GM19193 (cell line): ENCODE data around the gene APBB2.

Experiments used
- POLR2A ChIP-seq: IDR thresholded peaks from 4 replicates; pipeline ENCODE4 v1.6.1; 2011; ENCODE audit not compliant: insufficient read depth, insufficient read length; ENCODE audit errors: extremely low read depth

Gene APBB2

DNA sequence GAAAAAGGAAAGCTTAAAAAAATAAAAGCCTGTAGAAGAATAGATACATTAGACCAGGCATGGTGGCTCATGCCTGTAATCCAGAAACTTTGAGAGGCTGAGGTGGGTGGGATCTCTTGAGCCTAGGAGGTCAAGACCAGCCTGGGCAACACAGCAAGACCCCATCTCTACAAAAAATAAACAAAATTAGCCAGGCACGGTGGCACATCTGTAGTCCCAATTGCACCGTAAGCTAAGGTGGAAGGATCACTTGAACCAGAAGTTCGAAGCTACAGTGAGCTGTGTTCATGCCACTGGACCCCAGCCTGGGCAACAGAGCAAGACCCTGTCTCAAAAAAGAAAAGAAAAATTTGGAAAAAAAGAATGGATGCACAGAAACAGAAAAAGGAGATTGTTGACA lies 149.4 kb downstream of the APBB2 start:
- TF ChIP-seq POLR2A: no peak

DNA sequence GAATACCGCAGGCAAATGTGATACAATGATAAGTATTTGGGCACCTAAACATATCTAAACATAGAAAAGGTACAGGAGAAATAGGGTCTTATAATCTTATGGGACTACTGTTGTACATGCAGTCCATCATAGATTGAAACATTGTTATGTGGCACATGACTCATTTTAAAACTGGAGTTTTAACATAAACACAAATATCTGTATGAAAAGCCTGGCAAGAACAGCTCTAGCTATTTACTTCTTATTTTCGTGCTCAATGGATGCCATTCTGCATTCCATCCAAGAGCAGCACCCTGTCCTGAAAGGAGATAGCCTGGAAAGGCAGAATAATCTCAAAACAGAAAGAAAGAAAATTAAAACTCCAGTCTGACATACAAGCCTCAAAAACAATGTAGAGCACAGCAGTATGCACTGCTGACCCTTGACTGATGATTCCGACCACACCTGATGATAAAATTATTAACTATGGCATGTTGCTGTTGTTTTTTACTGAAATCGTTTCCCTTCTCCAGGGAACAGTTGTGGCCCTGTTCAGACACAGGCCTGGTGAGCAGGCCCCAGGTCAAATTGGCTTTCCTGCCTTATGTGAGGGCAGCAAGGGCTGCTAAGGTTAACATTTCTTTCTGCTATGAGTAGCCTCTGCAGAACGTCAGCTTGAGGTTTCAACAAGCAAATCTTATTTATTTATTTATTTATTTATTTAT lies 152.7 kb downstream of the APBB2 start:
- TF ChIP-seq POLR2A: no peak

DNA sequence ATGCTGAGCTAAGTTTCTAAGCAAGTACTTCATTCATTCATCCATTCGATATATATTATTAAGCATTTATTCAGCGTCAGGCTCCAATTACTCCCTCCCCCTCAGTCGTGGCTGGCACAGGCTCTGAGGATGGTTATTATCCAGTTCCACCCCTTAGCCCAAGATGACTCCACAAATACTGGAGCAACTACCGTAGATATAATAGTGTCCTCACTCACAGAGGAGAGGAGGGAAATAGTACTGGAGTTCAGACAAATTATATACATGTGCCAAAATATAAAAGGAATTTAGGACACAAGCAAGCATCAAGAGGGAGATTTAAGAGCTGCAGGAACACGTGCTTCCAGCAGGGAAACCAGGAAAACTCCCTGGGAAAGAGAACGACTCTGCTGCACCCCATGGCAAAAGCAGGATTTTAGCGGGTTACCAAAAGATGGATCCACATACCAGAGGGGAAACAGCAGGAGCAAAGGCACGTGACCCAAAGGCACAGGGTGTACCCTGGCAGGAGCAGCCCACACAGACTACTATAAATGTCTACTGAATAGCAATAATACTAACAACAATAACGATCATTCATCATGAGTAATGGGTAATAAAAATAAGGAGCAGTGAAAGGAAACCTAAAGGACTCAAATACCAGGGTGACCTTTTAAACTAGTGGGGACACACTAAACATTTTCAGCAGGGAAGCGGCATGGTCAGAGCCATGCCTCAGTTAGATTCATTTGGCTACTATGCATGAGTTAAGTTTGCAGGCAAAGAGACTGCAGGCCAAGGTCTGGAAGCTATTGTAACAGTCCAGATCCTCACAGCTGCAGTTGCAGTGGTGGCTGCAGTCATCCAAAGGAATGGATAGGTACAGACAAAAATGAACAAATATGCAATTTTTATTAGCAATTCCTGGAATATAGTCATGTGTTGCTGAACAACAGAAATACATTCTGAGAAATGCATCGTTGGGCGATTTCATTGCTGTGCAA lies 153.7 kb downstream of the APBB2 start:
- no peak for TF ChIP-seq POLR2A

DNA sequence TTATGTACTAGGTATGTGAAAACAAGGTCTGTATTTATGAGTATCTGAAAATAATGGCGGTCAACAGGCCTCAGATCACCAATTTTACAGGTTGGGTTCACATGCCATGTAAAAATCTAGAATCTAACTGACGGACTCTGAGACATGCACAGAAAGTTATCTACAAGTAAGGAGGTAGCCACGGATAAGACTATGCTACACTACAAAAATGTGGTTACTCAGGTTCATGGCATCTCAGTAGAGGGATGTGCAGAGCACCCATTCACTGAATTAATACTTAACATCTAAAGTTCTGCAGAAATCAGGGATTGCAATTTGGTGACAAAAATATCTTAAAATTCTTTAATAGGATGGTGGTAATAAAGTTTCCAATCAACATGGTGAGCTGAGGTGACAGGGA lies 155.9 kb downstream of the APBB2 start:
- no peak for TF ChIP-seq POLR2A

DNA sequence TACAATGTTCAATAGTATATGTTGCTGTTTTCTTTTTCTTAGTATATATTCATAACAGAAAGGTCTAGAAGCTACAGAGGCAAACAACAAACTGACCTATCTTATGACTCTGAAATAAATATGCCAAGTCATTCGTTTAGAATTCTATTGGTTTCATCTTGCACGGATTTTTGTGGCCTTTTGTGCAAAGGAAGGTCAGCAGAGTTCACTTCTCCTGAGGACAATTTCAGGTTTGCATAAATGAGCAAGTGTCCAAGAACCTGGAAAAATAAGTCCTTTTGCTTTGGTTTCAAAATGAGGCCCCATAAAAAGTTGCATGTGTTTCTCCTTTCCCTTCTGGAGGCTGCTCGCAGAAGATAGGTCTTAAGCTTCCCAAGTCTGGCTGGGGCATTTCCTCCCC lies 156.9 kb downstream of the APBB2 start:
- no peak for TF ChIP-seq POLR2A

DNA sequence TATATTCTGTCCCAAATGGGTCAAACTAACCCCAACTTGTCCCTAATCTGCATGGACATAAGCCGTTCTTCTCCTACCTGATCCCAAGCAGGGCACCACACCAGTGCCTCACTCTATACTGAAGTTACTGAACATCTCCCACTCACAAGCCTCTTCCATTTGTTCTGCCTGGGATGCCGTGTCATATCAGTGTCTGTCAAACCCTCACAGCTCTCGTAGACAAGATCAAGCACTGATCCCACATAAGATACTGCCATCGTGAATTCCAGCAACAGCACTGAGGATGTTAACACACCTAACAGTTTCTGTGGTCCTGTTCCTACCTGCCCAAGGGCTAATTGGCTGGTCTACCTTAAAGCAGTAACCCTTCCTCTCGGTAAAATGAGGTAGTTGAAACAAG lies 162.1 kb downstream of the APBB2 start:
- no peak for TF ChIP-seq POLR2A

DNA sequence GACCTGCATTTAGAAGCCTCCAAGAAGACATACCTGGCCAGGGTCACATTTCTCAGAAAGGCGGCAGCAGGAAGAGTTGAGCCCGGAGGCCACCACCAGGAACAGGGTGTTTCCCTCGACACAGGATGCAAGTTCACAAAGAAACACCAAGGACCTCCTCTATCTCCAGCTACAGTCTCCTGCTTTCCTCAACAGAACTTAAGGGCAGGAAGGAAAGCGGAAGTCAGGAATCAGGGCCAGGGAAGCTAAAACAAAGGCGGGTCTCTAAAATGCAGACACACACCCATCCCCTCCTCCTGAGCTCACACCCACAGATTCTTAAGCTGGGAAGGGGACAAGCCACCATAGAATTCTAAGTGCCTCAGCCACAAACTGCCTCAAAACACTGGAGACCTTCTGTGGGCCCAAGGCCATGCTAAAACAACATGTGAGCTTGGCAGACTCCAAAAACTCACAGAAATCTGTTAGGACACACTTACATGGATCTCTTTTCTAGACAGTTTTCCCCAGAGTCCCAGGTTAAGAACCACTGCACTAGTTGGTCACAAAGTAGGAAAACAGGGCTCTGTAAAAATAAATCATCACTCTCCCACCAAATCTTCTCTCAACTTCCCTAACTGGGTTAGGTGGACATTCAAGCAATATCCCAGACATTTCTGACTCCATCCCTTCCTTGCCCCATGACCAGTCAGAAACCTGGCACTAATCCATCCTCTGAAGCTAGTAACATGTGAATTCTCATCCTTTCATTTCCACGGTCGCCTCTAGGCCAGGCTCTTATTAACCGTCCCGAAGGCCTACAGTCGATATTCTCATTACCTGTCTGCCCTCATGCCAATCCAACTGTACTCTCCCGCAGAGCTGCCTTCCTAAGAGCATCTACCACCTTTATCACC lies 163.2 kb downstream of the APBB2 start:
- TF ChIP-seq POLR2A: no peak

DNA sequence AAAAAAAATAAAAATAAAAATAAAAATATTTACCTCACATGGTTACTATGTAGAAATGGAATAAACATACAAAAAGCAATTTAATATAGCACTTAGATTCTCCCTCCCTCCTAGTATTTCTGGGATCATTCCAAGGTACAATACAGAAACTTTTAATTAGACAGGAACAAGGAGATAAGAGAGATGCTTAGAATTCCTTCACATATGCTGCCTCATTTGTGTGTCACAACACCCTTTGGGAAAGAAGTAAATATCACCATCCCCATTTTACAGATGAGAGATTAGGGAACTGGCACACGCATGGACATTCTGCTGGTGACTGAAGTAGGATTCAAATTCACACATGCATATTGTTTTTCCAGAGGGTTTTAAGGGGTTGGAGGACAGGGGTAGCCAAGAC lies 164.2 kb downstream of the APBB2 start:
- TF ChIP-seq POLR2A: no peak

DNA sequence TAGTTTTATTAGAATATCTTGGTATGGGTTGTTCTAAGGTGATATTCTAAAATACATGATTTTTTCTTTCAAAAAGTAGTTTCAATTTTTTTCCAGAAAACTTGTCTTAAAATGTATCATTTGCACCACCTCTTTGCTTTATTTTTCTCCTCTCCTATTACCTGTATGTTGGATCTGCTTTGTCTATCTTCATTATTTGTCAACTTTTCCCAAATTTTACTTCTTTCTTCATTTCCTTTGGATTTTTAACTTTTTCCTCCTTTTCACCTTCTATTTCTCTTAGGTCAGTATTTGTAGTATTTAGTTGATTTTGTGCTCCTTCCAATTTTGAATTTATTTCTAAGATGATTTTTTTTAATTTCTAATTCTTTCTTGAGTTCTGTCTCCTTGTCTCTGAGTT lies 169.6 kb downstream of the APBB2 start:
- no peak for TF ChIP-seq POLR2A

DNA sequence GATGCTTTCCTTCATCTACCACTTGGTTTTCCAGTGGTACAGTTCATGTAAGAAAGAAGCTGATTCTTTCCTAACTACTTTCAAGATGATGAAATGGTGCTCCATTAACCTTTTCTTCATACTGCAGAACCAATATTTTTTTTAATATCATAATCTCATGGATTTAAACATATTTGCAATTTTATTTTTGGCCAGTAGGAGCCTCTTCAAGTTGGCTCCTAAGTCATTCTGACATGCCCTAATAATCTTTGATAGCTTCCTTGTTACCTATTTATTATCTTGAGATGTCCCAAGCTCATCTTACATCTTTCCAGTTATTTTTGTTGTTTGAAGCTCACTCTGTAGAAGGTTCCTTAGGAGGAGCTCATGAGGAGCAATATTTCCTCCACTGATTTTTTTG lies 170.2 kb downstream of the APBB2 start:
- TF ChIP-seq POLR2A: no peak

DNA sequence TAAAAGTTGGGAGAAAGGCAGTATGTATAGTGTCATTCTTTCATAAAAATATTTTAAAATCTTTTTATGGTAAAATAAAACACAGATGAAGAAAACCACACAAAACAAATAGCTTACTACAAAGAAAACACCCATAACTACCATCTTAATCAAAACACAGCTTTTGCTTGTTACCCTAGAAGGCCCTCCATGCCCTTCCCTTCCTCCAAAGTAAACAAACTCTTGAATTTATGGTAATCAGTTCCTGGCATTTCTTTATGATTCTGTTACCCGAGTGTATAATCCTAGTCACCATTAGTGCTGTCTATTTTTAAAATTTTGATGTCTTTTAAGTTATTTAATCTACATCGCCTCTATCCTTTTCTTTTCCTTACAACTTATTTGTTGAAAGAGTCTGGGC lies 170.9 kb downstream of the APBB2 start:
- no peak for TF ChIP-seq POLR2A

DNA sequence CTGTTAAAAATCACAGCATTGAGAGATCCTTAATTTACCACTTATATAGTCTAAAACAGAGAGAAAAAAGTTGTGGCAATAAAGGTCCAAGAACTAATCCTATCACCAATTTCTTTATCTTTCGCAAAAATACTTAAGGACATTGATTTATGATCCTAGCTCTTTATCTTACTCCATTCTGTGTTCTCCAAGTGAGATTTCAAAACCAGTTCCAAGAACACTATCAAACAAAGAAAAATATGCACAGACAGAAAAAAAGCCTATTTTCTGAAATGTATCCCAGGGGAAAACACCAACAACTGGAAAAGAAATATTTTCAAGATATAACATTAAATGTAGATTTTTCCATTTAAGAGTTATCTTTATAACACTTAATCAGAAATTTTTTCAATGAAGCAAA lies 172.8 kb downstream of the APBB2 start:
- TF ChIP-seq POLR2A: no peak

DNA sequence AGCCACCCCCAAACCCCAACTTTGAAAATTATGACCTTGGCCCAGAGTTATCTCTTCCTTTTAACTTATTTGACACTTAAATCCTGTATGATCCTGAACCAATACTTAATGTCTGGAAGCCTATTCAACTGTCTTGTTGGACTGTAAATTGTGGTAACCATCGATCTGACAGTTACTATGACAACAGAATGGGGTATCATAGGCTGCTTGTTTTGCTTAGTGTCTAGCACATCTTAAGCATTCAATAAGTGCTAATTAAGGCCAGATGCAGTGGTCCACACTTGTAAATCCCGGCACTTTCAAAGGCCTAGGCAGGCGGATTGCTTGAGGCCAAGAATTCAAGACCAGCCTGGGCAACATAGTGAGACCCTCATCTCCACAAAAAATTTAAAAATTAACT lies 175.0 kb downstream of the APBB2 start:
- TF ChIP-seq POLR2A: no peak

DNA sequence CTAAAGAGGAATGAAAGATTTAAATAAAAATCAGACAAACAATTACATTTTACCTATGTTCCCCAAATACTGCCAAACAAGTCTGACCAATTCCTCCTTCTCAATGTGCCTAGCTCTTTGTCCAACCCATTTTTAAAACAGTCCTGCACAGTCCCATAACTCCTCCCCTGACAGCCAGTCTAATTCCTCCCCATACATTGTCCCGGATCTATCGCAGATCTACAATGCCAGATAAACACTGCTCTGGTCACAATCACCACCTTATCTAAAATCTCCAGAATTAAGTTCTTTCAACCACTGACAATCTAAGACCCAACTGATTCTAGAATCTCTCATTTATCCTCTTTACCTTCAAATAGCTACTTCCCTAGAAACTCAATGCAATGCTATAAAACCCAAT lies 176.0 kb downstream of the APBB2 start:
- TF ChIP-seq POLR2A: no peak

DNA sequence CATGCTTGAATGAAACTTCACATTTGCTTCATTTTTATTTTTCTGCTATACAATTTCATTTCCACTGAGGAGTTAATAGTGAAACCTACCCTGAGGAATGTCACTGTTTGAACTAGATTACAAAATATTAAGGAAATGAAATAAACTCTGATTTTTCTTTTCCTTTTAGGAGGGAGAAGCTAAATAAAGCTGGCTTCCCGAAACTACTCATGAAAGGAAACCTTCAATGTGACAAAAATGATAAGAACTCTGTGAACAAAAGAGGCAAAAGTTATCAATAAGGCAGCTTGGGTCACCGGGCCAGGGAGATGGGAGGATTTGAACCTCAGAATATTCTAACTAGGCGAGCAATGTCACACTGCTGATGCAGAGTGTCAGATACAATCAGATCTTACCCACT lies 185.2 kb downstream of the APBB2 start:
- TF ChIP-seq POLR2A: no peak

DNA sequence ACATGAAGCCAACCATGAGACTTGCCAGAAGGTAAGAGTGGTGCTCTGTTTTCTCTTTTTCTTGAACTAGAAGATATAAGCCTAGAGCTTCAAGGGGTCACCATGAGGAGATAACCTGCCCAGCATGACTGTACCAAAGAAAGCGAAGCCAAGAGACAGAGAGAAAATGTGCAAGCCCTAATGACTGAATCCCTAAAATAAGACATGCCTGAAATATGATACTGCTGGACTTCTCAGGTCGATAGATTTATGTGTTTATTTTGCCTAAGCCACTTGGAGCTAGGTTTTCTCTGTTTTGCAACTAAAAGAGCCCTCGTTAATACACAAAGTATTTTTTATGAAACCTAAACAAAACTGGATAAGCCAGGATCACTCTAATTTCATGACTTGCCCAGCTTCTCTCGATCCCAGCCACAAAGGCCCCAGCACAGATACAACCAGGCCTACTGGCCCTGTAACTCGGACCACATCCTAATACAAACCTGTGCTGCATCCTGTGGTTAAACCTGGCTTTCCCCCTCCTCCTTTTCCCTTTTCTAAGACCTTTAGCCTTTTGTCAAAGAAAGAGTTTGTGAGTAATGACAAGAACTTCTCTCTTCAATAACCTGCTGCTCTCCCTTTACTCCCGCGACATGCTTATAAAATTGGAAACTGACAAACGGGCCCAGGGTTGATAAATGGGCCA lies 185.8 kb downstream of the APBB2 start:
- no peak for TF ChIP-seq POLR2A
